UCSD-AML1 (cell line): ENCODE results near the gene SLC20A1.

Experiments used
- DNase-seq: peaks from one replicate; lab custom pipeline; 2025; ENCODE audit not compliant: unreplicated experiment; lab: John Stamatoyannopoulos, UW

Gene SLC20A1

GRCh38 chr2:112674229-112674628, 28.5 kb downstream of the SLC20A1 start:
- peak; percentile 81 for DNase-seq

GRCh38 chr2:112679484-112679883, 33.7 kb downstream of the SLC20A1 start:
- no peak for DNase-seq

GRCh38 chr2:112680666-112681101, 34.9 kb downstream of the SLC20A1 start:
- no peak for DNase-seq

GRCh38 chr2:112682101-112682500, 36.4 kb downstream of the SLC20A1 start:
- no peak for DNase-seq

GRCh38 chr2:112683550-112684414, 38.0 kb downstream of the SLC20A1 start:
- DNase-seq: no peak

- DNase-seq: no peak
Observed at GRCh38 chr2:112684415-112684775, 38.7 kb downstream of the SLC20A1 start.

- no peak for DNase-seq
Observed at GRCh38 chr2:112685271-112685884, 39.6 kb downstream of the SLC20A1 start.

- DNase-seq: peak; percentile 48
Observed at GRCh38 chr2:112686348-112687217, 40.8 kb downstream of the SLC20A1 start.

GRCh38 chr2:112687522-112687921, 41.8 kb downstream of the SLC20A1 start:
- no peak for DNase-seq

GRCh38 chr2:112688086-112688880, 42.5 kb downstream of the SLC20A1 start:
- no peak for DNase-seq

GRCh38 chr2:112690853-112691401, 45.2 kb downstream of the SLC20A1 start:
- DNase-seq: peak; percentile 73

GRCh38 chr2:112691881-112692281, 46.1 kb downstream of the SLC20A1 start:
- DNase-seq: no peak

GRCh38 chr2:112692495-112692911, 46.8 kb downstream of the SLC20A1 start:
- DNase-seq: peak; percentile 73

- DNase-seq: no peak
Observed at GRCh38 chr2:112692918-112693317, 47.2 kb downstream of the SLC20A1 start.

- no peak for DNase-seq
Observed at GRCh38 chr2:112693596-112693995, 47.9 kb downstream of the SLC20A1 start.

- no peak for DNase-seq
Observed at GRCh38 chr2:112694182-112694581, 48.4 kb downstream of the SLC20A1 start.

- DNase-seq: no peak
Observed at GRCh38 chr2:112698834-112699515, 53.2 kb downstream of the SLC20A1 start.

GRCh38 chr2:112699984-112700667, 54.4 kb downstream of the SLC20A1 start:
- no peak for DNase-seq

- no peak for DNase-seq
Observed at GRCh38 chr2:112701052-112701451, 55.3 kb downstream of the SLC20A1 start.
